LNCAP (cell line): Measurements from ENCODE around the gene LHX2.

Source experiments
- CTCF ChIP-seq: fragments of 450-650 bp; IDR thresholded peaks from 2 replicates; pipeline ENCODE4 v1.5.1; 2017; ENCODE audit warnings: mild to moderate bottlenecking

The LHX2 gene

GRCh38 chr9:124007565-124008302, 3.8 kb upstream of the LHX2 start:
- no peak for TF ChIP-seq CTCF

GRCh38 chr9:124008303-124008693, 3.3 kb upstream of the LHX2 start:
- no peak for TF ChIP-seq CTCF

GRCh38 chr9:124008694-124009530, 2.7 kb upstream of the LHX2 start:
- no peak for TF ChIP-seq CTCF

GRCh38 chr9:124009531-124010217, 1.9 kb upstream of the LHX2 start:
- TF ChIP-seq CTCF: no peak

- no peak for TF ChIP-seq CTCF
Observed at GRCh38 chr9:124010303-124010664, 1.3 kb upstream of the LHX2 start.

- no peak for TF ChIP-seq CTCF
Observed at GRCh38 chr9:124010665-124011321, 775 bp upstream of the LHX2 start.
